Hematopoietic multipotent progenitor cell treated with erythropoietin and hydrocortisone succinate and interleukin-3 and kit ligand, for 17 days (in vitro differentiated cells): Measurements from ENCODE around the gene DTL.

Source experiments
- DNase-seq: peaks from one replicate; pipeline ENCODE4 v3.0.0-alpha.2; 2015; ENCODE audit warnings: low spot score

DTL gene

DNA sequence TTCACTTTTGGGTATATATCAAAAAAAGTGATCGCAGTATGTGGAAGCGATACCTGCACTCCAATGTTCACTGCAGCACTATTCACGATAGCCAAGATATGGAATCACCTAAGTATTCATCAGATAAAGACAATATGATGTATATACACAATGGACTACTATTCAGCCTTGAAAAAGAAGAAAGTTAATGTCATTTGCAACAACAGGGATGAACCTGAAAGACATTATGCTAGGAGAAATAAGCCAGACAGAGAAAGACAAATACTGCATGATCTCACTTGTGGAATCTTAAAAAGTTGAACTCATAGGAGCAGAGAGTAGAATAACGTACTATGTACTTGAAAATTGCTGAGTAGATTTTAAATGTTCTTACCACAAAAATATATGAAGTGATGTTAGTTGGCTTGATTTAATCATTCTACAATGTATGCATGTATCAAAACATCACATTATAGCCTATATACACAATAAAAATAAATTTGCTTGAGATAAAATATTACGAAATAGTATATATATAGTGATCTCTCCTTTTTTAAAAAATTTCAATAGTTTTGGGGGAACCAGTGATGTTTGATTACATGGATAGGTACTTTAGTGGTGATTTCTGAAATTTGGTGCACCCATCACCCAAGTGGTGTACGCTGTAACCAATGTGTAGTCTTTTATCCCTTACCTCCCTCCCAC, 56.0 kb downstream of the DTL start:
- DNase-seq, result no peak

DNA sequence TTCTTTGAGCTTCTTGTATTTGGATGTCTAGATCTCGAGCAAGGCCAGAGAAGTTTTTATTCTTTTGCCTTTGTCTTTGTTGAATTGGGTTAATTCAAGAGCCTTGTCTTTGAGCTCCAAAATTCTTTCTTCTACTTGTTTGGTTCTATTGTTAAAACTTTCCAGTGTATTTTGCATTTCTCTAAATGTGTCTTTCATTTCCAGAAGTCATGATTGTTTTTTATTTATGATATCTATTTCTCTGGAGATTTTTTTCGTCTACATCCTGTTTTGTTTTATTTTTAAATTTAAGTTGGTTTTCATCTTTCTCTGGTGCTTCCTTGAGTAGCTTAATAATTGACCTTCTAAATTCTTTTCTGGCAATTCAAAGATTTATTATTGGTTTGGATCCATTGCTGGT, 61.8 kb downstream of the DTL start:
- DNase-seq, result no peak

DNA sequence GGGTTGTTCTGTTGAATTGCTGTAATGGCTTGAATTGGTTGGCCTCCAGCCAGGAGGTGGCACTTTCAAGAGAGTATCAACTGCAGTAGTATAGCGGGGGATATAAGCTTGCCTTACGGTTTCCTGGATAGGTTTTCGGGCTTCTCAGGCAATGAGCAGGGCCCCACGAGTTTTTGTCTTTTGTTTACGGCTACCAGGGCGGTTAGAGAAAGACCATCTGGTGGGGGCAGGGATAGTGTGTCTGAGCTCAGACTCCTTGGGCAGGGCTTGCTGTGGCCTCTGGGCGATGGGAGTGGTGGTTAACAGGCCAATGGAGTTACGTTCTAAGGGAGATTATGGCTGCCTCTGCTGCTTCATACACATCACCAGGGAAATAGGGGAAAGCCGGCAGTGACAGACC, 62.8 kb downstream of the DTL start:
- DNase-seq, result no peak

DNA sequence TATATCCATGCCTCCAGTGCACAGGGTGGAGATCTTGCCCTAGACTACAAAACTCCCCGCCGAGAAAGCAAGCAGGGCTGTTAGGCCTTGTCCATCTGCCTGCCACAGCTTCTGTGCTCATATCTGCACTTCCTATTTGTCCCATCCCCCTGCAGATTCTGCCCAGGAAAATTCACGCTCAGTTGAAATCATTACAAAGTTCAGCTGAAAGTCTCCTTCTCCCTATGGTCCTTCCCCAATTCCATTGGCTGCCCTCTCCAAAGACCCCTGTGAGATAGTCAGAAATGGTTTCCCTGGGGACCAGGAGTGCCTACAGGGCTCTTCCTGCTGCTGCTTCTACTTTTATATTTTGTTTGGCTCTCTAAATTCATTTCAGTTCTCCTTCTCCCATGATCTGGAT, 63.2 kb downstream of the DTL start:
- DNase-seq, result no peak

DNA sequence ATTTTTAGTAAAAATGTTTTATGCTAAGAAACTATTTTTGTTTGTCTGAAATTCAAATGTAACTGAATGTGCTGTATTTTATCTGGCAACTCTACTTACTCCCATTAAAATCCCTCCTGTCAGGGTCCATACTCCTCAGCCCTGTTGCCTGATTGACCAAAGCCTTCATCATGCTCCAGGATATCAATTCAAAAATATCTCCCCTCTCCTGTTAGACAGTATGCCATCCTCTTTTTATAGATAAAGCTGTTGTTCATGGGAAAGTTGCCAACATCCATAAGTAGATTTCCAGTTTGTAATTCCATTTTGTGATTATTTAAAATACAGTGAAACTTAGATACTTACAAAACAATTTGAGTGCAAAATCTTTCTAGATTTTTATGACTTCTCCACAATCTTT, 65.7 kb downstream of the DTL start:
- DNase-seq, result no peak

DNA sequence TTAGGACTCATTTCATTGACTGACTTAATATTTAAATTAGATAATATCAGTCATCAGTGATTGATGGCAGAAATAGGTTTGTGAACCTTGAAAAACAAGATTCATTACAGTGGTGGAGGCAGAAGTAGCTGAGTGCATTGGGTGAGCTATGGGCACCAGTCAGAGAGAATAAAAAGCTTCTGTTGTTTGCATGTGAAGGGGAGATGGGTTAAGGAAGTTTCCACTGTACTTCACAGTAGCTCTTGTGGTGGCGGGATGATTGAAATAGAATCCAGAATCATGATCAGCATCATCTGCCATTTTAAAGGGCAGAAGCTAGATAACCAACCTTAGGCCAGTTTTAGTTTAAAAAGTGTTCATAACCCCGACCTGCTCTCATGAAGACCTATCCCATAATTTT, 66.2 kb downstream of the DTL start:
- no peak for DNase-seq

DNA sequence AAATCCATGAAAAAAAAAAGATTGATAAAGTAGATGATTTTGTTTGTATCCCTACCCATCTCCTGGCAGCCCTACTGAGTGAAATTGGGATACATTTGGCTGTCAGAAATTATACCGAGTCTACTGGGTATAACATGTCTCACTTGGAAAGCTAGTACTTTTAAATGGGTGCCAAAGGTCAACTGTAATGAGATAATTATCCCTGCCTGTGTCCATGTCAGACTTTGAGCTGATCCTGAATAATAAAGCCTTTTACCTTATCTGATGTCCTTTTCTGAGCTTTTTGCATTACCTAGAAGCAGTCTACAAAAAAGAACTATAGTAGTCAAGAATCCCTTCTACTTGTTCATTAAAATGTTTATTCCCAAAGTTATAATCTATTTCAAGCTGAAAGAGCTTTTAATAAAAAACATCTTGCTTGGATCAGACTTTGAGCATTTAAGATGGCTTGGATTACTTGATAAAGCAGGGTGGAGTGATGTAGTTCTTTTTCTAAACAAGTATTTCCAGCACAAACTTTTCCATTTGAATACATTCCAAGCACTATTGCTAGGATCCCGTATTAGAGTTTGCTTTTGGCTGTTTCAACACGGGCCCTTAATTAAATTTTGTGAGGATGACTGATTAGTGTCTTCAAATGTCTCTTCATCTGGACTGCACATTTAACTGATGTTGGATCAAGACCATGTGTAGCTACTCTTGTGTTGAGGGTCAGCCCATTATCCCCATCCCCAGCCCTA, 69.2 kb downstream of the DTL start:
- DNase-seq, result no peak

DNA sequence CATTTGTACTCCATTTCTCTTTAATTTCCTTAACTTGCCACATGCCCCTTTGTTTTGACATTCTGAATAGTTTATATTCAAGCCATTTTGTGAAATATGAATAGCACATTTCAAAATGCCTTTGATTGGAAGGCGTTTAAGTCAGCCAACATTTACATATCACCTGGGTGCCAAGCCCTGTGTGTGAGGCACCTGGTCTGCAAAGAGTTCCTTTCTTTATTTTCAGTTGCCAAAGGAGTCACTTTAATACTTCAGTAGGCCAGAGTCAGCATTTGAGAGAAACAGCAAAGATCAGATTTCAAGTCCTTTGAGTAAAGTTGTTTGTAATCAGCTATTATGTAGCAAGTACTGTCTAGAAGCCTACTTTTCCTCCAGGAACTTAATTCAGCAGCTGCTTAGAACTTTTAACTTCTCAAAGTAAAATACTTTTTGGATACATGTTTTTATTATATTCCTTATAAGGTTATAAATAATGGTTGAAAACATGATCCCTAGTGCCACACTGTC, 70.8 kb downstream of the DTL start:
- DNase-seq, result no peak

DNA sequence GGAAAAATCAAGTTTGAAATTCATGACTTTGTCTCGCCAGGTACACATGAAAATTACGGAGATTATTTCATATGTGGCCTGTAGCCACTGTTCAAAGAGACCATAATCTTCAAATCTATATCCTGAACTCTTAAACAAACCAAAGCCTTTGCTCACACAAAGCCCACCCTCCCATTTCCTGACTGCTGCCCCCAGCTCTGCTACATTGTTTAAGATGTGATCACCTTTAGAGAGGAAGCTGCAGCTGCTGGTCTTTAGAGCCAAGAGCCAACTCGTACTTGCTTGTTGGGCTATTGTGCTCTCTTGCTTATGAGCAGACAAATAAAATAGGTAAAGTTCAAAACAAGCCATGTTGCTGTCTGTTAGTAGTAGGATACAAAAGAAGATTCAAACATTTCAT, 71.9 kb downstream of the DTL start:
- no peak for DNase-seq

DNA sequence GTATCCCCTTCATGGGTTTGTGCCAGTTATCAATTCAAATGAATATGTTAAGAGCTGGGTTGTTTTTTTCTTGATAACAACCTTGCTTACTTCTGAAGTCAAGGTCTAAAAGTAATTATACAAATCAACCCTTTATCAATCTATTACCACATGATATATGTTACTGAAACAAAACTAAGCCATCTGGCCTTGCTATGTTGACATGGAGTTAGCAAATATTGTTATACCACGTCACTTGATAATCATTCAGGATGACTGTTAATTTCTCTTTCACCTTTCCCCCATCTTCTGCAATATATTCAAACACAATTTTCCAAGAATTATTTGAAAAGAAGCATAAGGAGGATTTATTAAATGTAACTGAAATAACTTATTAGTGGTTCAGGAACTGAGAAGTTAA, 72.6 kb downstream of the DTL start:
- no peak for DNase-seq

DNA sequence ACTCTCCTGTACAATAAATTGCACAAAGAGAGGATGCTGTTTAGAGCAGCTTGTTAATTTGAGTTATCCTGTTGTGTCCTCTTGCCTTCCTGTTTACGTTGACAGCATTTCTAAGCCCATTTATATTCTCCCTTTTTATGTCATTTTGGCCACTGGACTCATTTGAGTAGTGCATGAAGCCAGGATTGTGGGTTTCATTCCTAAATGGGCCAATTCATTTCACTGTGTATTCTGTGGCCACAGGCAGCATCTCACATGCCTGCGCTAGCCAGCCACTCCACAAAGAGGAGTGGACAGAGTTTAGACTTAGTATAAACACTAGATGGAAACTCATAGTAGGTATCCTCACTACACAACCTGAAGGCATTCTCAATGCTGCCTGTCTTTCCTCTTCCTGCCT, 73.4 kb downstream of the DTL start:
- DNase-seq, result no peak

DNA sequence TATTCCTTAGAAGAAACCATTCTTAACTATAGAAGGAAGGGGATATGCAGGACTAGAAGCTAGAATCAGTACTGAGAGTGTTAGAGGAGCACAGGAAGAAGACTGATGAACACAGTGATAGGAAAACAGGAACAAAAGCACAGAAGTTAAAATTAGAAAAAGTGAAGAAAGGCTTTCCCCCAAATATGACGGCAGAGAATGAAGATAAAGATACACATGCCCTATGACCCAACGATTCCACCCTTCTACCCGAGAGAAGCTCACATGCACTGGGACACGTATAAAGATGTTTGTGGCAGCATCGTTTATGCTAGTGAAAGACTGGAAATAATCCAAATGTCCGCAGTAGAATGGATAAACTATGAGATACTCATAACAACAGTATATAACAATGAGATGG, 74.2 kb downstream of the DTL start:
- no peak for DNase-seq

DNA sequence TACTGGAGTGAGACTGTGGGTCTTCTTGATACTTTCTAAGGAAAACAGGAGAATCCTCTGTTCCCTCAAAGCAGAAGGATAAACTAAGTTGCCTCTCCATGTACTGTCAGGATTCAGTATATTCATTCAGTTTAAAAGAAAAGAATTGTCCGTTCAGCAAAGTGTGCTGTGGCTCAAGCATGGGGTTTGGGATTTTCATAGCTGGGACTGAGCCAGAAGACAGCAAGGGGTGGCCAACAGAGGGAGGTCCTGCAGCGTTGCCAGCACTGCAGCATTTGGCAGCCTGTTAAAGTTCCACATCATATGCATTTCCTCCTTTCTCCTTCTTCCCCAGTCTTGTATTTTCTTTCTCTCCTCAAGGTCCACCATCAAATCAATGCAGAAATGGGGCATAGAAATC, 75.1 kb downstream of the DTL start:
- DNase-seq, result no peak

DNA sequence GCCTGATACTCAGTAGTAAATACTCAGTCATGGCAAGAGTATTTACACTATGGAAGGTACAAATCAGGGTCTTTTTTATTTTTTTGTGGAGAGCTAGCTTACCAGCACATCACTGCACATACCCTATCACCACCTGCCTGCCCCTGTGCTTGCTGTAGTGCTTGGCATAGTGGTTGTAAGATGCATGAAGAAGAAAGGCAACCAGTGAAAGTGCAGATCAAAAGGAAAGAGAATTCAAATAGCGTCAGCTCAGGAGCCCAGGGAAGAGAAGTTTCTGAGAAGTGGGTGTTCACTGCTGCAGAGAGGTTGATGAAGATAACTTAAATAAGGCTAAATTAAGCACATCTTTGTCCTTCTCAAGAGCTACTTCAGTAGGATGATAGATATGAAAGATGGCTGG, 76.0 kb downstream of the DTL start:
- DNase-seq, result no peak

DNA sequence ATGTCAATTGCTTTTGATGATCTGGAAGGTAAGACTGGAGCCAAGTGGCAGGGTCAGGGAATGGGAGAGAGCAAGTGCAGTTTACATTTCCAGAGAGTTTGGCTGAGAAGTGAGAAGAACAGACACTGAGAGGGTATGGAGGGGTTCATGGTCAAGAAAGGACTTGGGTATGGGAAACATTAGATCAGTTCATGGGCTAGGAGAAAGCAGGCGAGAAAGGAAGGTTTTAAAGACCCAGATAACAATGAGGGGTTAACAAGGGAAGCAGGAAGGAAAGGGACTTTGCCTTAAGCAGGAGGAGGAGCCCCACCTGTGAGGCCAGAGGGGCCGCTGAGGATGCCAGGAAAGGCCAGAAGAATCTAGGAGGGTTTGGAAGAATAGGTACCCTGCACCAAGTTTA, 78.2 kb downstream of the DTL start:
- no peak for DNase-seq

DNA sequence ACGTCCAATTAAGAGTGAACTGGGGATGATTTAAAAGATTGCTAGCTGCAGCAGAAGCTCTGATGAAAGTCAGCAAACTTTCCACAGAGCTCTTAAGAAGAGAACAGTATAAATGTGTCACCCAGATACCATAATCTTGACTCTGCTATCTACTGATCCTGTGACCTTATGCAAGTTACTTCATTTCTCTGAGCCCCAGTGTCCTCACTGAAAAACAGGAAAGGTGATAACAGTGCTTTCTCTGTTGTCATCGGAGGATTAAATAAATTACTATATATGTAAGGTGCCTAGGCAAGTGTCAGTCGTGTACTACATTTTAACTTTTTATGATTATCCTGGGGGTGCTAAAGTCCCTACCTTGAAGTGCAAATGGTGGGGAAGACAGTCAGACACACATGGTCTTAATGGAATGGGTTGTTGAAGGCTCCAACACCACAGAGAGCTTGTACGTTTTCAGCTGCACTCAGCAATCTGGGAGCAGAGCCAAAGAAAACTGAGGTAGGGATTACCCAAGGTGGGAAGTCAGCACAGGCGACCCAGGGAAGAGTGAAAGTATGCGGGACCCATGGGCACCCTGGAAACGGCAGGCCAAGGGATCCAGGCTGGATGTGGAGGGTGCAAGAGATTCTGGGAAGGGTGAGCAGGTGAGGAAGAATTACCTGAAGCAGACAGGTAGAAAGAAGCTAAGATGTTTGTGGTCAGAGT, 82.8 kb downstream of the DTL start:
- DNase-seq, result no peak

DNA sequence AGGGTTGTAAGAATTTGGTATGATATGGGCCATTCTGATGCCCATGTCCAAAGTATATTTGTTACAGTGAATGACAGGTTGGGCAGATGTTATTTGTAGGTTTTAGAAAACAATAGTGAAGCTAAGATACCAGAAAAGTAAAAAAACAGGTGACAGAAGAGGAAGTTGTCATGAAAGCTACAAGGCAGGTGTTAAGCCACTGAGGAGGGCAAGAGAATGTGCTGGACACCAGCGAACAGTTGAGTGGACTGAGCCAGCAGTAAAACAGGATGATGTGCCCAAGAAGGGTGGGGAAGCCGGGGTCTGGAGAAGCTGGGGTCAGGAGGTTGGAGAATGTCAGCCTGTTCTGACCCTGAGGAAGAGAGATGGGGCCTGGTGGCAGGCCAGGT, 83.3 kb downstream of the DTL start:
- DNase-seq, result no peak

DNA sequence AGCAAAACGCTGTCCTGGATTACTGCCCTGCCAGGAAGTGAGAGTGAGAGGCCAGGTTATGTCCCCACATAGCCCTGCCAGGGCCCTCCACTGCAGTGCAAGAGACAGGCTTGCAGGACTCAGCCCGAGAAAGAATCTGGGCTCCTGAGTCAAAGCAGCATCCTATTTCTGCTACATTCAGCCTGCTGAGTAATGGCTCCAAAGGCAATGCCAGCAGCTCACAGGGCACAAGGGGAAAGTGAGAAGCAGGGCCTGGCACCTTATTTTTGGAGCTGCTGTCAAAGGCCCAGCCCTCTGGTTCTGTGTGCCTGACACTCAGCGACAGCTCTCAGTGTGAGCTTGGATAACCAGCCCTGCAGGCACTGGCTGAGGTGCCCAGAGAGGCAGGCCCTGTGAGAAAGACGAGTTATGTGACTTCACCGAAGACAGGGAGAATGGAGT, 83.9 kb downstream of the DTL start:
- no peak for DNase-seq

DNA sequence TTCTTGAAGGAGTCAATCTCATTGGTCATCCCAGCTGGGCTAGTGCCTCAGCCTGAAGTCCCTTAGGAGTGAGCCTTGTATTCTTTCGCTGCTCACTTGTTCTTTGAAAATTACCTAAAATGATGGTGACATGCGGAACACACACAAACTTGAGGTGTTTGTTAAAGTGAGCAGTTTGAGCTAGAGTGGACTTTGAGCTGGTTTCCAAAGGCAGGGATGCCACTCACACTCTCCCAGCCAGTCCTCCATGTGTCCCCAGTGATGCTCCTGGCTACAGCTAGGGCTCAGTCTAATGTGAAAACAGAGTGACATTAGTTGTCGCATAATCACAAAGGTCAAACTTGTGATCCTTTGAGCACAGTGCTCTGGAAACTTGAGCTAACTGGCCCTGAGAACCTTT, 84.3 kb downstream of the DTL start:
- no peak for DNase-seq

DNA sequence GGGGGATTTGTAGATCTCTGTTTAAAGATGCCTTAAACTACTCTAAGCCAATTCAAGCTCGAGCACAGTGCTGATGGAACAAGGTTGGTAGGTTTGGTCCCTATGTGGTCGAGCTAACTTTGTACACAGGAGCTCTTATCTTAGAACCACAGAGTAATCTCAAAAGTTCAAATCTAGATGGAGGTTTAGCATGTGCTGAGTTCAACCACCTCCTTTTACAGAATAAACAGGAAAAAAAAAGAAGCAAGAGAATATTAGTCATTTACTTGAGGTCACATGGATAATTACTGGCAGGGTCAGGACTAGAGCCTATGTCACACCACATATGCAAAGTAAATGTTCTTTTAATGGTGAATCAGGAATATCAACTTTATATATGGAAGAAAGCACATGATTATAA, 86.2 kb downstream of the DTL start:
- DNase-seq, result no peak

DNA sequence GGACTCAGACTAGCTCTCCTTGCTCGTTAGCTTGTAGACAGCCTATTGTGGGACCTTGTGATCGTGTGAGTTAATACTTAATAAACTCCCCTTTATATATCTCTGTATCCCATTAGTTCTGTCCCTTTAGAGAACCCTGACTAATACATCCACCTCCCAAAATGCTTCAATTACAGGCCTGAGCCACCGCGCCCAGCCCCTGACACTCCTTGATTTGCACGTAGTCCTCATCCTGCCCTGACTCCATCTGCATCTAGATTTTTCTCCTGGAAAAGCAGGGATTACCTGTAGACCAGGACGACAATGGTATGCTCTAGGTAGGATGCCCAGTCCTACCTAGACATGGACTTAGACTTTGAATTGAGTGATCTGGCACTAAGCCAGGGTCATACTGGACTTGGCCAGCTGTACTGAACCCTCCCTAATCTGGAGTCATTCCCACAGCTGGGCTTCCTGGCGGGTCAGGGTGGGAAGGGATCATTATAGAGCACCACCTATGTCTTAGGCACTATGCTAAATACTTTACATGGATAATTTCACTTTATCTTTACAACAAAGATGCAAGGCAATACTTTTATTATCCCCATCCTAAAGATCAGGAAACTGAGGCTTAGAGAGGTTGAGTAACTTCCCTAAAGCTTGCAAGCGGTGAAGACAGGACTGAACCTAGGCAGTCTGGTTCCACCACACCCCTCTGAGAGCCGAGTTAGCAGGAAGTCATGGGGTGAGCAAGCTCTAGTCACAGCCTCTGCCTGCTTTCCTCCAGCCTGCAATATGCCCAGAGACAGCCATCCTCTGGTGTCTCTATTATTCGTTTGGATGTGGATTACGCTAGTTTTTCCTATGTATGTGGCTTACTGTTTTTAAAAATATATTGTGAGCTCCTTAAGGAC, 89.4 kb downstream of the DTL start:
- no peak for DNase-seq

DNA sequence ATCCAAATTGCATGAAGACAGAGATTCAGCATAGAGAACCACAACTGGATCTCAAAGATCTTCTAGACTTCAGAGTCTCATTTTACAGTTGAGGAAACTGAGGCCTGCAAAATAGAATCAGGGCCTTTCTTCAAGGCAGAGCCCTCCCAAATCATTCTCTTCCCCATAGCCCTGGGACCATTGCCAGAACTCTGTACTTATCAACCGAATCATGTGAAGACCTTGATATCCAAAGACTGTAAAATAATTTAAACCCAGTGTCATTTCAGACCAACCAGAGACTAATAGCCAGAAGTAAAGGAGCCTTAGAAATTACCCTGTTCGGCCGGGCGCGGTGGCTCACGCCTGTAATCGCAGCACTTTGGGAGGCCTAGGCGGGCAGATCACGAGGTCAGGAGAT, 90.1 kb downstream of the DTL start:
- DNase-seq, result no peak
